H1 (cell line): Measurements from ENCODE around the gene FOXP4. TPM values are rescaled to one million over a fixed set of nuclear protein-coding genes. Genes with fewer than 3 reads are reported as not detected.

Experiments
- CTCF ChIA-PET: fragments of 300-600 bp; sonication (Branson Sonifier 250); formaldehyde crosslinking; loops from one replicate; lab custom pipeline; 2021; ENCODE audit not compliant: partially characterized antibody; lab: Charles Lee
- POLR2A ChIA-PET: fragments of 300-600 bp; sonication (Branson Sonifier 250); formaldehyde crosslinking; loops from one replicate; lab custom pipeline; 2021; ENCODE audit warnings: inconsistent platforms; ENCODE audit not compliant: partially characterized antibody; lab: Charles Lee
- DNase-seq, 2 experiments: peaks; one replicate each; pipeline versions ENCODE4 v3.0.0 to v3.0.0-alpha.2; 2010 to 2022; ENCODE audit warnings: low spot score in 2 of 2, low read depth in 1 of 2, mixed read lengths in 1 of 2
- FAIRE-seq: peaks from 2 replicates; lab custom pipeline; 2011; peaks lifted over from hg19 to GRCh38; lab: Jason Lieb, UNC
- H2AFZ ChIP-seq: 2 replicates; pipeline ENCODE4 v1.8.1; 2012; ENCODE audit warnings: low read length, inconsistent platforms
- H2AK5ac ChIP-seq: 2 replicates; pipeline ENCODE4 v1.6.1; 2013; ENCODE audit warnings: low read depth, low read length
- H2BK120ac ChIP-seq: replicated peaks from 2 replicates; pipeline ENCODE3; 2013; ENCODE audit warnings: low read depth, low read length, inconsistent platforms
- H2BK12ac ChIP-seq: 2 replicates; pipeline ENCODE4 v1.6.1; 2013; ENCODE audit warnings: low read depth, low read length
- H2BK15ac ChIP-seq: 2 replicates; pipeline ENCODE4 v1.6.1; 2013; ENCODE audit warnings: low read length
- H2BK20ac ChIP-seq: 2 replicates; pipeline ENCODE4 v1.6.1; 2013; ENCODE audit warnings: low read length
- H2BK5ac ChIP-seq: 2 replicates; pipeline ENCODE4 v1.6.1; 2013; ENCODE audit warnings: low read depth, low read length
- H3K14ac ChIP-seq: 2 replicates; pipeline ENCODE4 v1.6.1; 2013; ENCODE audit warnings: inconsistent platforms; ENCODE audit not compliant: insufficient read length
- H3K18ac ChIP-seq: 2 replicates; pipeline ENCODE4 v1.6.1; 2013; ENCODE audit warnings: low read length; ENCODE audit errors: extremely low read depth
- H3K23ac ChIP-seq: 2 replicates; pipeline ENCODE4 v1.6.1; 2013; ENCODE audit warnings: inconsistent platforms; ENCODE audit not compliant: insufficient read length
- H3K23me2 ChIP-seq: 2 replicates; pipeline ENCODE4 v1.6.1; 2013; ENCODE audit warnings: low read depth, low read length
- H3K27ac ChIP-seq: 2 replicates; pipeline ENCODE4 v1.6.1; 2011; ENCODE audit warnings: low read depth, low read length, inconsistent platforms
- H3K27me3 ChIP-seq, 4 experiments: replicated peaks in 1 of 4; 1 replicate in 1 of 4; 2 replicates in 3 of 4; pipeline versions ENCODE4 v1.6.1 to v1.8.1; 2011 to 2013; ENCODE audit warnings: low read length in 3 of 4, mild to moderate bottlenecking in 3 of 4, inconsistent platforms in 2 of 4, mixed read lengths in 2 of 4, moderate library complexity in 1 of 4; ENCODE audit not compliant: control insufficient read depth in 3 of 4, insufficient read depth in 3 of 4; ENCODE audit errors: extremely low read depth in 1 of 4
- H3K36me3 ChIP-seq, 4 experiments: 2 replicates each; pipeline versions ENCODE4 v1.6.1 to v1.8.1; 2011 to 2013; ENCODE audit warnings: mild to moderate bottlenecking in 4 of 4, low read length in 3 of 4, moderate library complexity in 2 of 4, control low read depth in 1 of 4, inconsistent platforms in 1 of 4; ENCODE audit not compliant: insufficient read depth in 4 of 4, control insufficient read depth in 2 of 4
- H3K4ac ChIP-seq: replicated peaks from 2 replicates; pipeline ENCODE3; 2013; ENCODE audit warnings: low read length, low read depth, mixed read lengths, inconsistent platforms; ENCODE audit not compliant: insufficient read length
- H3K4me1 ChIP-seq, 4 experiments: replicated peaks in 1 of 4; 1 replicate in 1 of 4; 2 replicates in 3 of 4; pipeline versions ENCODE4 v1.6.1 to v1.8.1; 2011 to 2013; ENCODE audit warnings: low read length in 3 of 4, inconsistent platforms in 2 of 4, mixed read lengths in 1 of 4; ENCODE audit not compliant: insufficient read depth in 4 of 4, control insufficient read depth in 3 of 4
- H3K4me2 ChIP-seq, 2 experiments: 2 replicates each; pipeline versions ENCODE4 v1.6.1 to v1.8.1; 2011 to 2013; ENCODE audit warnings: low read depth in 2 of 2, low read length in 2 of 2, control low read depth in 1 of 2, inconsistent platforms in 1 of 2, mild to moderate bottlenecking in 1 of 2; ENCODE audit not compliant: insufficient read depth in 1 of 2
- H3K4me3 ChIP-seq, 4 experiments: fragments of 200-600, 300-600 bp in 1 of 4; sonication (generic), shearing (Covaris generic), sonication (Bioruptor Twin) in 1 of 4; 2 replicates each; pipeline versions ENCODE4 v1.5.1 to v1.8.1; 2011 to 2016; ENCODE audit warnings: low read length in 4 of 4, low read depth in 3 of 4, control low read depth in 2 of 4, inconsistent platforms in 2 of 4, mild to moderate bottlenecking in 2 of 4, mixed read lengths in 1 of 4, moderate library complexity in 1 of 4; ENCODE audit not compliant: insufficient read depth in 2 of 4; ENCODE audit errors: extremely low read depth in 1 of 4
- H3K56ac ChIP-seq: replicated peaks from 2 replicates; pipeline ENCODE3; 2013; ENCODE audit warnings: low read depth, mild to moderate bottlenecking, mixed read lengths, low read length, inconsistent platforms; ENCODE audit not compliant: insufficient read length
- H3K79me1 ChIP-seq: 2 replicates; pipeline ENCODE4 v1.6.1; 2013; ENCODE audit warnings: low read depth, low read length, control low read depth
- H3K79me2 ChIP-seq, 2 experiments: 2 replicates each; pipeline versions ENCODE4 v1.6.1 to v1.8.1; 2012 to 2013; ENCODE audit warnings: low read length in 2 of 2, mild to moderate bottlenecking in 2 of 2, inconsistent platforms in 1 of 2; ENCODE audit not compliant: insufficient read depth in 2 of 2, control insufficient read depth in 1 of 2
- H3K9ac ChIP-seq, 4 experiments: replicated peaks in 1 of 4; 1 replicate in 1 of 4; 2 replicates in 3 of 4; pipeline versions ENCODE4 v1.6.1 to v1.8.1; 2011 to 2013; ENCODE audit warnings: low read depth in 3 of 4, low read length in 3 of 4, control low read depth in 2 of 4, mild to moderate bottlenecking in 2 of 4, moderate library complexity in 2 of 4, inconsistent platforms in 1 of 4; ENCODE audit errors: extremely low read depth in 1 of 4
- H3K9me3 ChIP-seq, 2 experiments: 2 replicates each; pipeline versions ENCODE4 v1.6.1 to v1.8.1; 2012 to 2013; ENCODE audit warnings: mild to moderate bottlenecking in 2 of 2, moderate library complexity in 2 of 2, control low read depth in 1 of 2, inconsistent platforms in 1 of 2, low read depth in 1 of 2, low read length in 1 of 2, mixed read lengths in 1 of 2; ENCODE audit not compliant: insufficient read depth in 2 of 2
- H4K20me1 ChIP-seq, 2 experiments: replicated peaks in 1 of 2; 2 replicates each; pipeline versions ENCODE3 to v1.8.1; 2011 to 2013; ENCODE audit warnings: inconsistent platforms in 2 of 2, low read length in 2 of 2, mild to moderate bottlenecking in 1 of 2; ENCODE audit not compliant: insufficient read depth in 2 of 2, control insufficient read depth in 1 of 2
- H4K5ac ChIP-seq: 2 replicates; pipeline ENCODE4 v1.6.1; 2013; ENCODE audit warnings: low read length, low read depth, mixed read lengths, inconsistent platforms; ENCODE audit not compliant: insufficient read length
- H4K8ac ChIP-seq: 2 replicates; pipeline ENCODE4 v1.8.0; 2013; ENCODE audit warnings: mild to moderate bottlenecking, moderate library complexity, low read length, inconsistent platforms; ENCODE audit not compliant: insufficient read depth; ENCODE audit errors: extremely low read depth
- H4K91ac ChIP-seq: replicated peaks from 2 replicates; pipeline ENCODE3; 2013; ENCODE audit warnings: low read length, mixed read lengths, inconsistent platforms; ENCODE audit not compliant: insufficient read length
- TEAD4 ChIP-seq: IDR thresholded peaks from 2 replicates; pipeline ENCODE4 v1.6.1; 2012; ENCODE audit warnings: low read depth, low read length, inconsistent platforms, mixed read lengths
- WGBS, 2 experiments: shearing (Covaris generic) in 1 of 2; methylation state at CpG; one replicate each; pipeline versions ENCODE4 v1.1.6 to v1.1.7; 2013 to 2015; ENCODE audit warnings: low lambda C conversion rate in 2 of 2, mixed read lengths in 2 of 2, inconsistent platforms in 1 of 2, low coverage in 1 of 2, missing lambda C conversion rate in 1 of 2; ENCODE audit not compliant: insufficient replicate concordance in 2 of 2, insufficient coverage in 1 of 2, insufficient read length in 1 of 2; ENCODE audit errors: extremely low coverage in 1 of 2, missing lambda C conversion rate in 1 of 2; 5-methylcytosine and 5-hydroxymethylcytosine counted together
- polyA plus RNA-seq, 7 experiments: library from polyadenylated mRNA; depleted of rRNA in 3 of 7; stranded (reverse) in 5 of 7; unstranded in 2 of 7; fragments of >200 nt in 5 of 7; fragments of 200-250 nt in 2 of 7; gene quantifications; 1 replicate in 5 of 7; 2 replicates in 1 of 7; 4 replicates in 1 of 7; pipeline versions ENCODE4 v1.2.1 to v1.2.3, GENCODE V29; 2011 to 2013; ENCODE audit warnings: missing spikeins in 2 of 7, mixed read lengths in 2 of 7
- total RNA-seq: library from RNA; stranded (reverse); fragmentation: NEBNext Ultra II Directional; extraction: Animal tissue kit (Norgen Biotek cat#: 25700); gene quantifications from 2 replicates; pipeline ENCODE4 v1.2.1, GENCODE V29; 2021

FOXP4 gene
- total and polyA plus RNA-seq, 2 of the 8 experiments (the other 6 are each of a cell fraction or from before 2014, with no cell fraction given) = 4.8 to 13.3 TPM

DNA sequence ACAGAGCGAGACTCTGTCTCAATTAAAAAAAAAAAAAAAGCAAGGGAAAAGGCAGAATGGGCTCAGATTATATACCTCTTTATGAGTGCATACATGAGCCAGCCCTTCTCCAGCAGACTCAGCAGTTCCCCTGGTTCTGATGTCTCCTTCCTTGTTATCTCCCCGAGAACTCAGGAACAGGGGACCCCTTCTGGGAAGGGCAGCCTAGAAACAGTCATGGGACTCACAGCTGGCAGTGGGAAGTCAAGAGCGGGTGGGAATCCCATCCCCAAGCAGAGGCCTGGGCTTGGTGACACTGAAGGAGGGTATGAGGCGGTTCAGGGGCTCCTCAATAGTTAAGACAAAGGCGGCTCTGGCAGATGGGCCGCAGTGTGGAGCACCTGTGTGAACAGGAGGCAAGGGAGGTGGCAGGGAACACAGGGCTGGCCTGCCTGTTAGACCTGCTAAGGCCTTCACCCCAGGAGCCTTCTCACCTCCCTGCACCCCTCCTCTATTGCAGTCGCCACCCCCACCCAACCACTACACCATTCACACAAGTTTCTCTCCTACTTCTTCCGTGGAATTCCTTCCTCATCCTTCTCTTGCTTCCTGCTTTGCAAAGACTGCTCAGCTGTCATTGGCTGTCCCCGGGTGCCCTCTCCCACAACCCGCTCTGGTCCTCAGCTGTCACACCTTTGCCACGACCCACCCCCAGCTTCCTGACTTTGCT, 62.4 kb downstream of the FOXP4 start:
- Histone ChIP-seq H3K4ac (no peak overlapping the region), H3K14ac (no peak overlapping the region), H3K56ac (no peak overlapping the region), H2BK120ac (no peak overlapping the region), H2BK20ac (no peak overlapping the region), H3K4me1 (no peaks in the 10 kb centered on the region), H4K91ac (no peak overlapping the region), H3K9ac (no peak overlapping the region), H3K23me2 (no peaks in the 10 kb centered on the region), H3K23ac (no peak overlapping the region), H3K4me2 (no peak overlapping the region), H3K18ac (no peak overlapping the region), H3K36me3 (no peaks in the 10 kb centered on the region), H4K8ac (no peak overlapping the region; the same call in 1 of the 2 replicates), H2BK12ac (no peak overlapping the region), H4K20me1 (no peaks in the 10 kb centered on the region), H2BK5ac (no peak overlapping the region; the same call in 1 of the 2 replicates), H3K79me2 (no peaks in the 10 kb centered on the region), H3K4me3 (no peak overlapping the region), H2AFZ (no peak overlapping the region), H3K27me3 (no peaks in the 10 kb centered on the region), H3K9me3 (peaks cover 0 to 5% of the 10 kb centered on the region in 2 experiments; a peak in 2 of 4 replicates), H4K5ac (no peak overlapping the region), H2AK5ac (no peak overlapping the region), H2BK15ac (no peak overlapping the region), H3K27ac (no peak overlapping the region), H3K79me1 (no peaks in the 10 kb centered on the region)
- POLR2A ChIA-PET = no interaction called here
- WGBS, 2 experiments = 73% methylated on average over 11 of the region's 11 CpGs; no CpG with 5 or more reads in 1 of the 2 experiments
- CTCF ChIA-PET = interaction anchor here (0.8 to 18.9 kb wide), 4 partner anchors 13 to 78 kb away, joined by 3 to 299 read pairs (median 84); no protein-coding TSS in a partner anchor
- no peak for DNase-seq
- no peak for FAIRE-seq
- no peak for TF ChIP-seq TEAD4
